A549 (cell line): ENCODE measurements around the gene SLC22A7.

Experiments
- REST ChIP-seq: fragments of 200-600 bp; sonication (generic); IDR thresholded peaks from 2 replicates; pipeline ENCODE4 v1.6.1; 2016; ENCODE audit warnings: antibody characterized with exemption, mild to moderate bottlenecking, moderate library complexity
- ZSCAN20 ChIP-seq: fragments of 250-450 bp; sonication (Bioruptor Pico); IDR thresholded peaks from 2 replicates; pipeline ENCODE4 v1.8.0; 2022; ENCODE audit warnings: mild to moderate bottlenecking, moderate library complexity
- TF ChIP-seq, protein P1 (sequence below): fragments of >200 bp; sonication (Bioruptor Twin); formaldehyde crosslinking; IDR thresholded peaks from 3 replicates; pipeline ENCODE4 v1.5.1; 2016
- TF ChIP-seq, protein P2 (sequence below): IDR thresholded peaks from 2 replicates; pipeline ENCODE4 v1.6.1; 2012

DNA sequence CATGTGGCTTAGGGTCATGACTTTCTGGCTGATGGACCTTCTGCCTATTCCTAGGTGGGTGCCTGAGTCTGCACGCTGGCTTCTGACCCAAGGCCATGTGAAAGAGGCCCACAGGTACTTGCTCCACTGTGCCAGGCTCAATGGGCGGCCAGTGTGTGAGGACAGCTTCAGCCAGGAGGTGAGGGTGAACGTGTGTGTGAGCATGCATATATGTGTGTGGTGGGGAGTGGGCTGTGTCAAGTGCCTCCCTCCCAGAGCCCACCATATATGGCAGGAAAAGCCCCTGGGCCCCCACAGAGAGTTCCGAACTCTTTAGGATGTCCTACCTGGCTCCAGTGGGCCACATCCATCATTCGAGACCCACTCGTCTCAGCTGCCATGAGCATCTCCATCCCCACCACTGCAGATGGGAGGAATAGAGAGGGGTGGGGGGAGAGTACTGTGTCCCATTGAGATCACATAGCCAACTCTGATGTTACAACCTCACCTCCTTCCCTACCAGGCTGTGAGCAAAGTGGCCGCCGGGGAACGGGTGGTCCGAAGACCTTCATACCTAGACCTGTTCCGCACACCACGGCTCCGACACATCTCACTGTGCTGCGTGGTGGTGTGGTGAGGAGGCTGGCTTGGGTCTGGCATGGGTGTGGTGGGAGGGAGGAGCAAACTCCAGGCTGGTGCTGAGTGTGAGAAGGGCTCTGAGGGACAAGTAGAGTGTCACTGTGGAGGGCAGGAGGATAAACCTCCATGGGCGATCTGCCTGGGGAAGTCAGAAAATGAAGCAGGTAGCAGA is 3.2 kb downstream of the SLC22A7 start:
- TF ChIP-seq REST, result no peak
- TF ChIP-seq, protein P1, sequence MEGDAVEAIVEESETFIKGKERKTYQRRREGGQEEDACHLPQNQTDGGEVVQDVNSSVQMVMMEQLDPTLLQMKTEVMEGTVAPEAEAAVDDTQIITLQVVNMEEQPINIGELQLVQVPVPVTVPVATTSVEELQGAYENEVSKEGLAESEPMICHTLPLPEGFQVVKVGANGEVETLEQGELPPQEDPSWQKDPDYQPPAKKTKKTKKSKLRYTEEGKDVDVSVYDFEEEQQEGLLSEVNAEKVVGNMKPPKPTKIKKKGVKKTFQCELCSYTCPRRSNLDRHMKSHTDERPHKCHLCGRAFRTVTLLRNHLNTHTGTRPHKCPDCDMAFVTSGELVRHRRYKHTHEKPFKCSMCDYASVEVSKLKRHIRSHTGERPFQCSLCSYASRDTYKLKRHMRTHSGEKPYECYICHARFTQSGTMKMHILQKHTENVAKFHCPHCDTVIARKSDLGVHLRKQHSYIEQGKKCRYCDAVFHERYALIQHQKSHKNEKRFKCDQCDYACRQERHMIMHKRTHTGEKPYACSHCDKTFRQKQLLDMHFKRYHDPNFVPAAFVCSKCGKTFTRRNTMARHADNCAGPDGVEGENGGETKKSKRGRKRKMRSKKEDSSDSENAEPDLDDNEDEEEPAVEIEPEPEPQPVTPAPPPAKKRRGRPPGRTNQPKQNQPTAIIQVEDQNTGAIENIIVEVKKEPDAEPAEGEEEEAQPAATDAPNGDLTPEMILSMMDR, result no peak
- TF ChIP-seq ZSCAN20 (CRISPR knock-in tag), result no peak
- TF ChIP-seq, protein P2, sequence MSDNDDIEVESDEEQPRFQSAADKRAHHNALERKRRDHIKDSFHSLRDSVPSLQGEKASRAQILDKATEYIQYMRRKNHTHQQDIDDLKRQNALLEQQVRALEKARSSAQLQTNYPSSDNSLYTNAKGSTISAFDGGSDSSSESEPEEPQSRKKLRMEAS, result no peak
